A673 (cell line): ENCODE data around the gene PRM3.

Experiments
- CTCF ChIP-seq: fragments of 300-800, 200-600 bp; sonication (generic); conservative IDR thresholded peaks from 2 replicates; pipeline ENCODE4 v1.5.1; 2017; ENCODE audit warnings: low read depth, mild to moderate bottlenecking, antibody characterized with exemption, low read length, moderate library complexity, mixed read lengths
- EZH2 ChIP-seq: fragments of 200-600 bp; sonication (generic); IDR thresholded peaks from 2 replicates; pipeline ENCODE4 v1.6.1; 2017; ENCODE audit warnings: borderline replicate concordance, low read depth, mild to moderate bottlenecking, mixed read lengths, antibody characterized with exemption, low read length; ENCODE audit not compliant: poor library complexity, severe bottlenecking

DNA sequence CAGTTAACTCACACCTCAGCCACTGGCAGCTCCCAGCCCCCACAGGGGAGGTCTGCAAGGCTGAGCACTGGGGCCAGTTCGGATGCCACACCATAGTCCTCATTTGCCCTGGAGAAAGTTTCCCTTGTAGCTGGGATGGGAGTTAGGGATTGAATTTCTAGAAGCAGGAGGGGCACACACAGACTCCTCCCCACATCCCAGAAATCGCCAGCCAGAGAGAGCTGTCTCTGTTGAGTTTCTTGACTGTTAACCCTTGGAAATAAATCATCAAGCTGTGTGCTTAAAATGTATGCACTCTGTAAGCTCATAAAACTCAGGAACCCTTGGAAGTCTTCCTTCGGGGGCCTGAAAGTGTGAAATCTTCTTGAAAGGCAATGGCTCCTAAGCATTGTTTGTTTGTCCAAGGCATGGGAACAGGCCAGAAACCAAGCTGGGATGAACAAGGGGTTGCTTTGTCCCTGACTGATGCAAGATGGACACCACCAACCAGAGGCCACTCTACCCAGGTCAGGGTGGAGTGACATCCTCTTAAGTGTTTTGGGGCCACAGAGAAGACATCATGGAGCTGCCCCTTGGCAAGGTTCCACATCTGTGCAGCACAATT lies 394 bp upstream of the PRM3 start:
- TF ChIP-seq CTCF: no peak
- TF ChIP-seq EZH2: no peak
